Mesendoderm (in vitro differentiated cells): ENCODE data around the gene MELTF.

Source experiments
- DNase-seq: peaks from one replicate; pipeline ENCODE4 v3.0.0; 2013
- H2AK5ac ChIP-seq: 2 replicates; pipeline ENCODE4 v1.6.1; 2013; ENCODE audit warnings: low read length, inconsistent platforms
- H2BK120ac ChIP-seq: 2 replicates; pipeline ENCODE4 v1.6.1; 2013; ENCODE audit warnings: low read depth, mild to moderate bottlenecking, low read length, moderate library complexity, mixed read lengths
- H2BK15ac ChIP-seq: replicated peaks from 2 replicates; pipeline ENCODE4 v1.6.1; 2013; ENCODE audit warnings: low read depth, mild to moderate bottlenecking, moderate library complexity
- H2BK5ac ChIP-seq: 2 replicates; pipeline ENCODE4 v1.6.1; 2013; ENCODE audit warnings: low read length, inconsistent platforms
- H3K18ac ChIP-seq: 2 replicates; pipeline ENCODE4 v1.6.1; 2013; ENCODE audit warnings: mild to moderate bottlenecking, low read length, mixed read lengths
- H3K23ac ChIP-seq: one replicate; pipeline ENCODE4 v1.6.1; 2013; ENCODE audit warnings: low read length
- H3K27ac ChIP-seq: 2 replicates; pipeline ENCODE4 v1.5.1; 2013; ENCODE audit warnings: low read depth, mild to moderate bottlenecking, inconsistent platforms, low read length, moderate library complexity
- H3K27me3 ChIP-seq: 2 replicates; pipeline ENCODE4 v1.6.1; 2013; ENCODE audit warnings: low read length, control low read depth, mild to moderate bottlenecking, inconsistent platforms; ENCODE audit not compliant: insufficient read depth, poor library complexity
- H3K36me3 ChIP-seq: 2 replicates; pipeline ENCODE4 v1.6.1; 2013; ENCODE audit warnings: low read length, inconsistent platforms; ENCODE audit not compliant: control insufficient read depth, insufficient read depth
- H3K4ac ChIP-seq: one replicate; pipeline ENCODE4 v1.6.1; 2013; ENCODE audit warnings: low read depth, mild to moderate bottlenecking, low read length, moderate library complexity
- H3K4me1 ChIP-seq: 2 replicates; pipeline ENCODE4 v1.6.1; 2013; ENCODE audit warnings: low read depth, low read length, inconsistent platforms; ENCODE audit not compliant: control insufficient read depth
- H3K4me2 ChIP-seq: 2 replicates; pipeline ENCODE4 v1.6.1; 2013; ENCODE audit warnings: low read length
- H3K4me3 ChIP-seq: 2 replicates; pipeline ENCODE4 v1.5.1; 2013; ENCODE audit warnings: mild to moderate bottlenecking, low read length
- H3K56ac ChIP-seq: one replicate; pipeline ENCODE4 v1.6.1; 2013; ENCODE audit warnings: low read length
- H3K79me1 ChIP-seq: 2 replicates; pipeline ENCODE4 v1.6.1; 2013; ENCODE audit warnings: low read length, inconsistent platforms
- H3K79me2 ChIP-seq: 2 replicates; pipeline ENCODE4 v1.6.1; 2013; ENCODE audit warnings: mild to moderate bottlenecking, low read length; ENCODE audit not compliant: control insufficient read depth, insufficient read depth
- H3K9ac ChIP-seq: 2 replicates; pipeline ENCODE4 v1.6.1; 2013; ENCODE audit warnings: low read length, inconsistent platforms
- H4K5ac ChIP-seq: one replicate; pipeline ENCODE4 v1.6.1; 2013; ENCODE audit warnings: low read length
- H4K8ac ChIP-seq: one replicate; pipeline ENCODE4 v1.6.1; 2013; ENCODE audit warnings: low read depth, mild to moderate bottlenecking, control low read depth, low read length, moderate library complexity
- WGBS: extraction: QIAGEN DNeasy Blood & Tissue Kit; methylation state at CpG from one replicate; pipeline ENCODE4 v1.1.7; 2013; ENCODE audit warnings: low lambda C conversion rate, missing lambda C conversion rate; ENCODE audit not compliant: insufficient coverage; ENCODE audit errors: extremely low coverage; 5-methylcytosine and 5-hydroxymethylcytosine counted together

The MELTF gene

DNA sequence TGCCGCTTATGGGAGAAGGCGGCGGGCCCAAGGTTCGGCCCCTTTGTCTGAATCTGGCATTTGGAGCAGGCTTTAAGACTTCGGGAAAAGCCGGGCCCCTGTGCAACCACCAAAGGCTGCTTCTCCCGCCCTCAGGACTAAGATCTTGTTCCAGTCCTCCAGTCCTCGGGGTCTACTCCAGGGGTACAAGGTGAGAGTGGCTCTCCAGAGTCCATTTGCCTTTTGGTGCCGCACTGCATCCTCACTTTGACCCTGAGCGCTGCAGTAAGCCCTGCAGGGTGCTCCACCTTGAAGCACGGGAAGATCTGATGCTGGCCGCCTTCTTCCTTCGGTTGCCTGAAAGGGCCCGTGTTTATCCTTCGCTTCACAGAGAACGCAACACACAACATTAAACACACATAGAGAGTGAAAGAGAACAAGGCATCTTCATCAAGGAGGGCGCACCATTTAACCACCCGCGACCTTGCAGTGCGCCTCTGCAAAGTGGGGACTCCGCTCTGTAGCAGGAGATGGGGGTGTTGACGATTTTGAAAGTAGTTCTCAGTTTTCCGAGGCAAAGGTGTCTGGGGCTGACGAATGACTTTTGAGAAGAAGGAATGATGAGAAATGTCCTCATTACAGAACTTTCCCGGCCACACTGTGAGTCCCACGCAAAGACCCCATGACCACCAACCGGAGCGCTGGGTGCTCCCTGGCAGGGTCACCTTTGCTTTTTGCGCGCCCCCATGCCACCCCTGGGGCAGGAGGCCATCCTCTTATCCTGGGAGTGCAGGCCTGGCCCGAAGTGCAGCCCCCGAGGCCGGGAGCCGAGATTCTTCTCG is 62.0 kb downstream of the MELTF start:
- Histone ChIP-seq H2AK5ac (no peak overlapping the region), H3K56ac (no peak overlapping the region), H3K36me3 (no peaks in the 10 kb centered on the region), H2BK120ac (no peak overlapping the region), H3K23ac (peak overlapping the region; percentile 68), H4K8ac (no peak overlapping the region), H3K27me3 (peaks cover 38% of the 10 kb centered on the region), H2BK5ac (no peak overlapping the region), H2BK15ac (no peak overlapping the region), H3K9ac (no peak overlapping the region), H3K27ac (no peak overlapping the region), H3K79me1 (no peaks in the 10 kb centered on the region), H3K4me3 (no peak overlapping the region), H3K79me2 (no peaks in the 10 kb centered on the region), H3K4ac (no peak overlapping the region), H4K5ac (no peak overlapping the region), H3K18ac (no peak overlapping the region), H3K4me1 (no peaks in the 10 kb centered on the region), H3K4me2 (no peak overlapping the region)
- no CpG with 5 or more reads among the region's 35 CpGs for WGBS
- DNase-seq = no peak

- H3K9ac ChIP-seq = no peak overlapping the region
- no peak overlapping the region for H4K5ac ChIP-seq
- H3K4me3 ChIP-seq = no peak overlapping the region
- H3K4ac ChIP-seq = no peak overlapping the region
- no peak overlapping the region for H3K18ac ChIP-seq
- H3K79me1 ChIP-seq = no peaks in the 10 kb centered on the region
- H3K4me2 ChIP-seq = no peak overlapping the region
- H2BK15ac ChIP-seq = no peak overlapping the region
- H2BK5ac ChIP-seq = no peak overlapping the region
- H3K4me1 ChIP-seq = no peaks in the 10 kb centered on the region
- peaks cover 38% of the 10 kb centered on the region for H3K27me3 ChIP-seq
- H3K56ac ChIP-seq = no peak overlapping the region
- no peak overlapping the region for H2AK5ac ChIP-seq
- no peaks in the 10 kb centered on the region for H3K79me2 ChIP-seq
- no peaks in the 10 kb centered on the region for H3K36me3 ChIP-seq
- no peak overlapping the region for H2BK120ac ChIP-seq
- H3K23ac ChIP-seq = peak overlapping the region; percentile 94
- H4K8ac ChIP-seq = no peak overlapping the region
- WGBS = no CpG with 5 or more reads among the region's 47 CpGs
- H3K27ac ChIP-seq = no peak overlapping the region
- DNase-seq = peak; percentile 53
These were observed 62.9 kb downstream of the MELTF start for GRCh38 chr3:196966526-196967401.

GRCh38 chr3:196965804-196966173 is 63.8 kb downstream of the MELTF start:
- no peak overlapping the region for H2BK120ac ChIP-seq
- no peak overlapping the region for H4K8ac ChIP-seq
- H3K4me2 ChIP-seq = no peak overlapping the region
- no peak overlapping the region for H3K9ac ChIP-seq
- no peak overlapping the region for H3K4me3 ChIP-seq
- no peak overlapping the region for H3K27ac ChIP-seq
- DNase-seq = no peak
- WGBS = no CpG with 5 or more reads among the region's 10 CpGs
- H3K18ac ChIP-seq = no peak overlapping the region
- no peak overlapping the region for H2BK15ac ChIP-seq
- no peak overlapping the region for H3K56ac ChIP-seq
- no peak overlapping the region for H2AK5ac ChIP-seq
- peaks cover 36% of the 10 kb centered on the region for H3K27me3 ChIP-seq
- no peak overlapping the region for H3K23ac ChIP-seq
- H3K4ac ChIP-seq = no peak overlapping the region
- no peak overlapping the region for H2BK5ac ChIP-seq
- no peaks in the 10 kb centered on the region for H3K36me3 ChIP-seq
- H3K4me1 ChIP-seq = no peaks in the 10 kb centered on the region
- no peak overlapping the region for H4K5ac ChIP-seq
- no peaks in the 10 kb centered on the region for H3K79me2 ChIP-seq
- H3K79me1 ChIP-seq = no peaks in the 10 kb centered on the region

DNA sequence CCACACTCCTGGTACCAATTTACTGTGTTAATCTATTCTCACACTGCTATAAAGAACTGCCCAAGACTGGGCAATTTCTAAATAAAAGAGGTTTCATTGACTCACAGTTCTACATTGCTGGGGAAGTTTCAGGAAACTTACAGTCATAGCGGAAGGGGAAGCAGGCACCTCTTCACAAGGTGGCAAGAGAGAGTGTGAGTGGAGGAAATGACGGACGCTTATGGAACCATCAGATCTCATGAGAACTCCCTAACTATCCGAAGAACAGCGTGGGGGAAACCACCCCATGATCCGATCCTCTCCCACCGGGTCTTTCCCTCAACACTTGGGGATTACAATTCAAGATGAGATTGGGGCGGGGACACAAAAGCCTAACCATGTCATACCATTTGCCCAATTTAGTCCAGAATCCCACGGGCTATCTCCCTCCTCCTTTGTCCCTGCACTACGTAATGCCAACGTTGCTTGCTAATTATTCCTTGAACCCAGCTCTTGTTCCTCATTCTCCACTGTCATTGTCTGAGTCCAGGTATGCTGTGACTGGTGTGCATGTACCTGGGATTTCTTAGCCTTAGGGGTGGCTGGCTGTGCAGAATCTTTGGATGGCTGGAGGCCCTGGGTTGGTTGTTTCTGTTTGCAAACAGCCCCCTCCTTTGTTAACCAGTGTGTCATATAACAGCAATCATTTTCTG is 64.4 kb downstream of the MELTF start:
- no peak overlapping the region for H2BK5ac ChIP-seq
- H3K27me3 ChIP-seq = peaks cover 36% of the 10 kb centered on the region
- H3K4me2 ChIP-seq = no peak overlapping the region
- no peak overlapping the region for H3K18ac ChIP-seq
- no peak overlapping the region for H2AK5ac ChIP-seq
- no peak for DNase-seq
- no peak overlapping the region for H3K27ac ChIP-seq
- no peaks in the 10 kb centered on the region for H3K79me1 ChIP-seq
- no peak overlapping the region for H2BK120ac ChIP-seq
- no peak overlapping the region for H4K5ac ChIP-seq
- H3K56ac ChIP-seq = no peak overlapping the region
- H3K4me1 ChIP-seq = no peaks in the 10 kb centered on the region
- no CpG with 5 or more reads among the region's 11 CpGs for WGBS
- H2BK15ac ChIP-seq = no peak overlapping the region
- no peaks in the 10 kb centered on the region for H3K36me3 ChIP-seq
- no peak overlapping the region for H3K23ac ChIP-seq
- no peak overlapping the region for H3K4me3 ChIP-seq
- H3K79me2 ChIP-seq = no peaks in the 10 kb centered on the region
- no peak overlapping the region for H4K8ac ChIP-seq
- H3K4ac ChIP-seq = no peak overlapping the region
- H3K9ac ChIP-seq = no peak overlapping the region

DNA sequence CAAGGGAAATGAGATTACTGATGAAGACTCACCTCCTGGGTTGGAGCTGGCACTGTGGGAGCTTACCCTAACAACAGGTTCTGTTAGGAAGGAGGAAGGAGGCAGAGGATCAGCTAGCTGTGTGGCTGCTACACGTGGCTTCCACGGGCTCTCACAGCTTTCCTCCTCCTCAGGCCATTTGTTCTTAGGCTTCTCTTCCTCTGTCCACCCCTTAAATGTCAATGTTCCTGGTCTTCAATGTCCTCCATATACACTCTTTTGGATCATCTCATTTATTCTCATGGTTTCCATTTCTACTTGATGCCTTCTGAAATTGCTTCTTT is 66.0 kb downstream of the MELTF start:
- no peak for DNase-seq
- Histone ChIP-seq H3K79me1 (no peaks in the 10 kb centered on the region), H2BK15ac (no peak overlapping the region), H4K5ac (no peak overlapping the region), H3K4me2 (no peak overlapping the region), H3K4me1 (no peaks in the 10 kb centered on the region), H3K4ac (no peak overlapping the region), H2BK5ac (no peak overlapping the region), H3K56ac (no peak overlapping the region), H3K4me3 (no peak overlapping the region), H3K79me2 (no peaks in the 10 kb centered on the region), H4K8ac (no peak overlapping the region), H2BK120ac (no peak overlapping the region), H3K27ac (no peak overlapping the region), H3K36me3 (no peaks in the 10 kb centered on the region), H3K9ac (no peak overlapping the region), H2AK5ac (no peak overlapping the region), H3K27me3 (peaks cover 30% of the 10 kb centered on the region), H3K18ac (no peak overlapping the region), H3K23ac (no peak overlapping the region)
- WGBS = no CpG with 5 or more reads among the region's 2 CpGs
